CD14-positive monocyte (primary cell): Measurements from ENCODE around the gene SMYD3. TPM values are rescaled to one million over a fixed set of nuclear protein-coding genes. Genes with fewer than 3 reads are reported as not detected.

Source experiments
- DNase-seq, 3 donors: peaks; one replicate each; pipeline ENCODE4 v3.0.0-alpha.2; 2011 to 2022
- H2AFZ ChIP-seq: 2 replicates; pipeline ENCODE4 v1.6.0; 2012; ENCODE audit warnings: mild to moderate bottlenecking, low read depth, low read length, inconsistent platforms; ENCODE audit not compliant: insufficient read depth, poor library complexity, severe bottlenecking
- H3K27ac ChIP-seq, 2 donors: 1 replicate in 1 of 2; 2 replicates in 1 of 2; pipeline ENCODE4 v1.5.1; 2012 to 2013; ENCODE audit warnings: low read length in 2 of 2, control low read depth in 1 of 2, inconsistent platforms in 1 of 2, low read depth in 1 of 2, mild to moderate bottlenecking in 1 of 2
- H3K27me3 ChIP-seq, 2 donors: one replicate each; pipeline versions ENCODE4 v1.6.0 to v1.6.1; 2011 to 2013; ENCODE audit warnings: low read length in 2 of 2; ENCODE audit not compliant: control insufficient read depth in 2 of 2, insufficient read depth in 2 of 2
- H3K36me3 ChIP-seq, 2 donors: replicated peaks in 1 of 2; 1 replicate in 1 of 2; 2 replicates in 1 of 2; pipeline versions ENCODE4 v1.5.1 to v1.6.1; 2012 to 2013; ENCODE audit warnings: low read length in 2 of 2, control low read depth in 1 of 2, inconsistent platforms in 1 of 2, mild to moderate bottlenecking in 1 of 2; ENCODE audit not compliant: insufficient read depth in 2 of 2, control insufficient read depth in 1 of 2
- H3K4me1 ChIP-seq, 2 donors: 1 replicate in 1 of 2; 2 replicates in 1 of 2; pipeline versions ENCODE4 v1.5.1 to v1.6.1; 2012 to 2013; ENCODE audit warnings: low read length in 2 of 2, control low read depth in 1 of 2, inconsistent platforms in 1 of 2, mild to moderate bottlenecking in 1 of 2, moderate library complexity in 1 of 2; ENCODE audit not compliant: insufficient read depth in 2 of 2, control insufficient read depth in 1 of 2
- H3K4me2 ChIP-seq: replicated peaks from 2 replicates; pipeline ENCODE3; 2012; ENCODE audit warnings: low read length, moderate library complexity, mild to moderate bottlenecking; ENCODE audit not compliant: poor library complexity, severe bottlenecking; ENCODE audit errors: extremely low read depth
- H3K4me3 ChIP-seq, 3 experiments: fragments of 200-600 bp in 1 of 3; sonication (generic) in 1 of 3; replicated peaks in 1 of 3; 1 replicate in 2 of 3; 2 replicates in 1 of 3; pipeline ENCODE4 v1.5.1; 2011 to 2013; ENCODE audit warnings: low read length in 3 of 3, mild to moderate bottlenecking in 3 of 3, control low read depth in 2 of 3, low read depth in 2 of 3, inconsistent platforms in 1 of 3, moderate library complexity in 1 of 3
- H3K79me2 ChIP-seq: 2 replicates; pipeline ENCODE4 v1.6.0; 2012; ENCODE audit warnings: mild to moderate bottlenecking, control low read depth, inconsistent platforms, low read length, moderate library complexity; ENCODE audit not compliant: insufficient read depth
- H3K9ac ChIP-seq: 2 replicates; pipeline ENCODE4 v1.6.0; 2017; ENCODE audit warnings: low read length, mild to moderate bottlenecking; ENCODE audit not compliant: insufficient read depth, poor library complexity, severe bottlenecking
- H3K9me3 ChIP-seq, 2 donors: replicated peaks in 1 of 2; 1 replicate in 1 of 2; 2 replicates in 1 of 2; pipeline versions ENCODE4 v1.5.1 to v1.6.1; 2012 to 2013; ENCODE audit warnings: low read length in 2 of 2, control low read depth in 1 of 2; ENCODE audit not compliant: control insufficient read depth in 1 of 2, insufficient read depth in 1 of 2
- H4K20me1 ChIP-seq: 2 replicates; pipeline ENCODE4 v1.6.0; 2012; ENCODE audit warnings: mild to moderate bottlenecking, low read length, control low read depth, moderate library complexity; ENCODE audit not compliant: insufficient read depth
- H3K27ac Mint-ChIP-seq, 7 donors: one replicate each; pipeline ENCODE4 v1.8.0; 2020; ENCODE audit warnings: mild to moderate bottlenecking in 7 of 7, mixed read lengths in 7 of 7, moderate library complexity in 6 of 7, inconsistent platforms in 2 of 7
- H3K27me3 Mint-ChIP-seq, 3 donors: one replicate each; pipeline ENCODE4 v1.8.0; 2021 to 2022; ENCODE audit warnings: low read depth in 3 of 3, mild to moderate bottlenecking in 3 of 3, mixed read lengths in 3 of 3, moderate library complexity in 3 of 3, inconsistent platforms in 1 of 3
- H3K36me3 Mint-ChIP-seq, 2 donors: one replicate each; pipeline ENCODE4 v1.8.0; 2020; ENCODE audit warnings: mixed read lengths in 2 of 2, inconsistent platforms in 1 of 2, mild to moderate bottlenecking in 1 of 2
- H3K4me1 Mint-ChIP-seq: one replicate; pipeline ENCODE4 v1.8.0; 2020; ENCODE audit warnings: mild to moderate bottlenecking, mixed read lengths
- H3K4me3 Mint-ChIP-seq, 2 donors: one replicate each; pipeline ENCODE4 v1.8.0; 2020; ENCODE audit warnings: mild to moderate bottlenecking in 2 of 2, mixed read lengths in 2 of 2, moderate library complexity in 1 of 2
- H3K9me3 Mint-ChIP-seq, 7 donors: one replicate each; pipeline ENCODE4 v1.8.0; 2020 to 2022; ENCODE audit warnings: mixed read lengths in 7 of 7, mild to moderate bottlenecking in 6 of 7, moderate library complexity in 6 of 7, inconsistent platforms in 2 of 7
- WGBS: methylation state at CpG from one replicate; pipeline ENCODE4 v1.1.5; 2013; ENCODE audit warnings: missing lambda C conversion rate; ENCODE audit not compliant: insufficient coverage; 5-methylcytosine and 5-hydroxymethylcytosine counted together
- intact Hi-C, 2 donors: fragments of 100-400 bp; cut with micrococcal nuclease; formaldehyde crosslinking; loops; one replicate each; pipeline versions ENCODE4 v1.15.0 to v1.15.1; 2023
- polyA plus RNA-seq, 3 donors: library from polyadenylated mRNA; depleted of rRNA in 1 of 3; unstranded in 2 of 3; stranded (reverse) in 1 of 3; fragments of 300-500 nt in 2 of 3; fragments of >200 nt in 1 of 3; fragmentation: Illumina TruSeq in 2 of 3; gene quantifications; 1 replicate in 2 of 3; 2 replicates in 1 of 3; pipeline ENCODE4 v1.2.3, GENCODE V29; 2012 to 2021
- TF ChIP-seq, protein P1 (sequence below): fragments of 200-600 bp; IDR thresholded peaks from one replicate; pipeline ENCODE4 v1.8.0; 2022; ENCODE audit warnings: antibody characterized with exemption, mild to moderate bottlenecking

Gene SMYD3
- polyA plus RNA-seq, 3 donors: 2.7 to 8.4 (median 4.0) TPM

DNA sequence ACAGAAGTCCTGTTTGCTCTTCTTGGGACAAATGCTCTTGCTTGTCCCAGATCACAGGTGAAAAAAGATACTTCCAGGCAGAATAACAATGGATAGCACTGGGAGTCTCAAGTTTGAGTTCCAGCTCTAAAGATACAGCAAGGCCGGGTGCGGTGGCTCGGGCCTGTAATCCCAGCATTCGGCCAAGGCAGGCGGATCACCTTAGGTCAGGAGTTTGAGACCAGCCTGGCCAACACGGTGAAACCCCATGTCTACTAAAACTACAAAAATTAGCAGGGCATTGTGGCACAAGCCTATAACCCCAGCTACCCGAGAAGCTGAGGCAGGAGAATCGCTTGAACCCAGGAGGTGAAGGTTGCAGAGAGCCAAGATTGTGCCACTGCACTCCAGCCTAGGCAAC lies 337.6 kb downstream of the SMYD3 start:
- Mint-ChIP-seq H3K4me3 (no peak overlapping the region), H3K36me3 (no peaks in the 10 kb centered on the region), H3K27ac (no peak overlapping the region), H3K4me1 (peaks cover 16% of the 10 kb centered on the region), H3K27me3 (no peaks in the 10 kb centered on the region), H3K9me3 (no peaks in the 10 kb centered on the region)
- no peaks in the 10 kb centered on the region for H3K79me2 ChIP-seq
- no peaks in the 10 kb centered on the region for H3K27me3 ChIP-seq
- no peak overlapping the region for H3K9ac ChIP-seq
- DNase-seq: no peak
- H3K9me3 ChIP-seq: no peaks in the 10 kb centered on the region
- H3K4me3 ChIP-seq: no peak overlapping the region
- no peaks in the 10 kb centered on the region for H4K20me1 ChIP-seq
- H3K36me3 ChIP-seq: no peaks in the 10 kb centered on the region
- peaks cover 10 to 15% of the 10 kb centered on the region in 2 donors for H3K4me1 ChIP-seq
- WGBS: 96% methylated on average over 5 of the region's 8 CpGs
- TF ChIP-seq, protein P1, sequence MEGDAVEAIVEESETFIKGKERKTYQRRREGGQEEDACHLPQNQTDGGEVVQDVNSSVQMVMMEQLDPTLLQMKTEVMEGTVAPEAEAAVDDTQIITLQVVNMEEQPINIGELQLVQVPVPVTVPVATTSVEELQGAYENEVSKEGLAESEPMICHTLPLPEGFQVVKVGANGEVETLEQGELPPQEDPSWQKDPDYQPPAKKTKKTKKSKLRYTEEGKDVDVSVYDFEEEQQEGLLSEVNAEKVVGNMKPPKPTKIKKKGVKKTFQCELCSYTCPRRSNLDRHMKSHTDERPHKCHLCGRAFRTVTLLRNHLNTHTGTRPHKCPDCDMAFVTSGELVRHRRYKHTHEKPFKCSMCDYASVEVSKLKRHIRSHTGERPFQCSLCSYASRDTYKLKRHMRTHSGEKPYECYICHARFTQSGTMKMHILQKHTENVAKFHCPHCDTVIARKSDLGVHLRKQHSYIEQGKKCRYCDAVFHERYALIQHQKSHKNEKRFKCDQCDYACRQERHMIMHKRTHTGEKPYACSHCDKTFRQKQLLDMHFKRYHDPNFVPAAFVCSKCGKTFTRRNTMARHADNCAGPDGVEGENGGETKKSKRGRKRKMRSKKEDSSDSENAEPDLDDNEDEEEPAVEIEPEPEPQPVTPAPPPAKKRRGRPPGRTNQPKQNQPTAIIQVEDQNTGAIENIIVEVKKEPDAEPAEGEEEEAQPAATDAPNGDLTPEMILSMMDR: no peak
- no peak overlapping the region for H2AFZ ChIP-seq
- intact Hi-C loops: no loop called here
- no peak overlapping the region for H3K27ac ChIP-seq
- no peak overlapping the region for H3K4me2 ChIP-seq

GRCh38 chr1:246169019-246169418 lies 338.1 kb downstream of the SMYD3 start:
- no peak overlapping the region for H3K4me2 ChIP-seq
- H3K4me3 ChIP-seq: no peak overlapping the region
- no peak overlapping the region for H2AFZ ChIP-seq
- no peaks in the 10 kb centered on the region for H3K27me3 Mint-ChIP-seq
- H3K27ac Mint-ChIP-seq: no peak overlapping the region
- intact Hi-C loops: no loop called here
- peaks cover 18% of the 10 kb centered on the region for H3K4me1 Mint-ChIP-seq
- DNase-seq: no peak
- H3K79me2 ChIP-seq: no peaks in the 10 kb centered on the region
- no peaks in the 10 kb centered on the region for H3K36me3 ChIP-seq
- no CpG with 5 or more reads among the region's 5 CpGs for WGBS
- H3K4me3 Mint-ChIP-seq: no peak overlapping the region
- no peaks in the 10 kb centered on the region for H3K36me3 Mint-ChIP-seq
- no peaks in the 10 kb centered on the region for H3K9me3 Mint-ChIP-seq
- H3K27me3 ChIP-seq: no peaks in the 10 kb centered on the region
- TF ChIP-seq, protein P1: no peak
- no peaks in the 10 kb centered on the region for H3K9me3 ChIP-seq
- H3K27ac ChIP-seq: no peak overlapping the region
- no peaks in the 10 kb centered on the region for H4K20me1 ChIP-seq
- no peak overlapping the region for H3K9ac ChIP-seq
- peaks cover 11 to 16% of the 10 kb centered on the region in 2 donors for H3K4me1 ChIP-seq
